K562 (cell line): ENCODE measurements around the gene DACT3. TPM values are rescaled to one million over a fixed set of nuclear protein-coding genes. Genes with fewer than 3 reads are reported as not detected.

Experiments
- ARID2 ChIP-seq: fragments of 450-650 bp; IDR thresholded peaks from 2 replicates; pipeline ENCODE4 v1.6.1; 2017; ENCODE audit warnings: antibody characterized with exemption, mild to moderate bottlenecking
- CHD2 ChIP-seq: IDR thresholded peaks from 2 replicates; pipeline ENCODE4 v1.6.1; 2011; ENCODE audit warnings: low read depth, low read length
- EHMT2 ChIP-seq: fragments of 450-650 bp; IDR thresholded peaks from 2 replicates; pipeline ENCODE4 v1.6.1; 2018; ENCODE audit warnings: antibody characterized with exemption
- FOSL1 ChIP-seq: fragments of 200-800 bp; sonication (Bioruptor generic); conservative IDR thresholded peaks from 2 replicates; pipeline ENCODE4 v1.6.1; 2016; ENCODE audit warnings: missing genetic modification characterization, missing compliant biosample characterization
- FOXJ3 ChIP-seq: sonication (generic); formaldehyde crosslinking; IDR thresholded peaks from 2 replicates; pipeline ENCODE4 v1.4.0; 2020; ENCODE audit warnings: mild to moderate bottlenecking, missing genetic modification reagents
- GABPA ChIP-seq: fragments of 200-800 bp; sonication (Bioruptor generic); conservative IDR thresholded peaks from 2 replicates; pipeline ENCODE4 v1.6.1; 2016; ENCODE audit warnings: low read depth, missing genetic modification characterization, missing compliant biosample characterization
- GATAD2A ChIP-seq: fragments of 450-650 bp; IDR thresholded peaks from 2 replicates; pipeline ENCODE4 v1.6.1; 2017
- MAFF ChIP-seq: IDR thresholded peaks from 2 replicates; pipeline ENCODE4 v1.6.1; 2012; ENCODE audit warnings: low read length, improper control_type of control experiment
- MECOM ChIP-seq: fragments of 250-450 bp; sonication (Bioruptor Pico); IDR thresholded peaks from 2 replicates; pipeline ENCODE4 v1.8.0; 2022; ENCODE audit warnings: inconsistent platforms
- MEIS2 ChIP-seq: fragments of 450-650 bp; IDR thresholded peaks from 2 replicates; pipeline ENCODE4 v1.6.1; 2014; ENCODE audit warnings: mild to moderate bottlenecking; ENCODE audit not compliant: partially characterized antibody
- PTBP1 ChIP-seq: fragments of 200-400 bp; formaldehyde crosslinking; IDR thresholded peaks from 2 replicates; pipeline ENCODE4 v1.6.1; 2017; ENCODE audit warnings: low read depth, low read length
- RBM15 ChIP-seq: fragments of 200-400 bp; formaldehyde crosslinking; IDR thresholded peaks from 2 replicates; pipeline ENCODE4 v1.6.1; 2018; ENCODE audit warnings: mild to moderate bottlenecking, low read length, moderate library complexity; ENCODE audit not compliant: insufficient read depth
- SAFB2 ChIP-seq: fragments of 200-400 bp; formaldehyde crosslinking; IDR thresholded peaks from 2 replicates; pipeline ENCODE4 v1.6.1; 2018; ENCODE audit warnings: borderline replicate concordance, low read length, low read depth, moderate library complexity; ENCODE audit not compliant: severe bottlenecking
- SMARCA4 ChIP-seq: fragments of 450-650 bp; IDR thresholded peaks from 2 replicates; pipeline ENCODE4 v1.6.1; 2016
- SREBF2 ChIP-seq: sonication (generic); formaldehyde crosslinking; IDR thresholded peaks from 2 replicates; pipeline ENCODE4 v1.4.0; 2020; ENCODE audit warnings: mild to moderate bottlenecking, missing genetic modification reagents
- TCFL5 ChIP-seq: fragments of 250-450 bp; sonication (Bioruptor Pico); conservative IDR thresholded peaks from 2 replicates; pipeline ENCODE4 v1.6.1; 2021; ENCODE audit warnings: mild to moderate bottlenecking, moderate library complexity, matching md5 sums
- TSC22D4 ChIP-seq: fragments of 450-650 bp; IDR thresholded peaks from 2 replicates; pipeline ENCODE4 v1.6.1; 2016; ENCODE audit warnings: missing genetic modification characterization, missing biosample characterization, control low read depth
- ZBTB8A ChIP-seq: fragments of 450-650 bp; IDR thresholded peaks from 2 replicates; pipeline ENCODE4 v1.6.1; 2018; ENCODE audit warnings: mild to moderate bottlenecking, moderate library complexity; ENCODE audit not compliant: partially characterized antibody
- ZNF143 ChIP-seq: sonication (generic); formaldehyde crosslinking; IDR thresholded peaks from 2 replicates; pipeline ENCODE4 v1.9.0; 2022; ENCODE audit warnings: mild to moderate bottlenecking, missing genetic modification reagents
- ZNF668 ChIP-seq: fragments of 250-450 bp; sonication (Bioruptor Pico); IDR thresholded peaks from 2 replicates; pipeline ENCODE4 v1.8.0; 2022; ENCODE audit warnings: mild to moderate bottlenecking, inconsistent platforms
- ZNF707 ChIP-seq: fragments of 250-450 bp; sonication (Bioruptor Pico); conservative IDR thresholded peaks from 2 replicates; pipeline ENCODE4 v1.8.0; 2022; ENCODE audit warnings: inconsistent platforms, mild to moderate bottlenecking, moderate library complexity
- ZNF76 ChIP-seq: fragments of 250-450 bp; sonication (Bioruptor Pico); IDR thresholded peaks from 2 replicates; pipeline ENCODE4 v1.4.0; 2020; ENCODE audit warnings: mild to moderate bottlenecking, moderate library complexity, borderline replicate concordance
- ZSCAN29 ChIP-seq: fragments of 450-650 bp; IDR thresholded peaks from 2 replicates; pipeline ENCODE4 v1.6.1; 2017
- polyA plus RNA-seq, 8 experiments: library from polyadenylated mRNA; depleted of rRNA in 4 of 8; stranded (reverse) in 5 of 8; unstranded in 3 of 8; fragments of >200 nt; fragmentation: Nextera tagmentation in 2 of 8; fragmentation: Illumina TruSeq in 1 of 8; extraction: Ambion mirVana in 2 of 8; extraction: Trizol in 1 of 8; gene quantifications; 2 replicates each; pipeline versions ENCODE4 v1.2.1 to v1.2.3, GENCODE V29; 2011 to 2014; ENCODE audit warnings: inconsistent platforms in 1 of 8, missing spikeins in 1 of 8
- total RNA-seq, 7 experiments: library from RNA; depleted of rRNA in 6 of 7; stranded (reverse); fragments of >200 nt in 6 of 7; fragmentation: Illumina TruSeq in 2 of 7; extraction: Trizol in 2 of 7; gene quantifications; 2 replicates each; pipeline versions ENCODE4 v1.2.1 to v1.2.3, GENCODE V29; 2011 to 2021; ENCODE audit warnings: low replicate concordance in 1 of 7
- TF ChIP-seq, protein P1 (sequence below): fragments of 250-450 bp; sonication (Bioruptor Pico); IDR thresholded peaks from 2 replicates; pipeline ENCODE4 v1.4.0; 2020; ENCODE audit warnings: mild to moderate bottlenecking, moderate library complexity
- TF ChIP-seq, protein P2 (sequence below): sonication (generic); formaldehyde crosslinking; IDR thresholded peaks from 2 replicates; pipeline ENCODE4 v1.8.1; 2022; ENCODE audit warnings: missing genetic modification reagents
- TF ChIP-seq, protein P3 (sequence below): sonication (generic); formaldehyde crosslinking; IDR thresholded peaks from 2 replicates; pipeline ENCODE4 v1.4.0; 2020; ENCODE audit warnings: mild to moderate bottlenecking, missing genetic modification reagents

DACT3 gene
- total and polyA plus RNA-seq, 9 of the 15 experiments (the other 6 are each of a cell fraction or from before 2014, with no cell fraction given), result 0.67 to 6.5 (median 3.5) TPM

GRCh38 chr19:46600384-46601317 lies 60.3 kb downstream of the DACT3 start (continued):
- peak; percentile 88; the same call in 1 of the 2 replicates for TF ChIP-seq ZNF76 (CRISPR knock-in tag)
- TF ChIP-seq ZNF143, result no peak
- TF ChIP-seq, protein P1, sequence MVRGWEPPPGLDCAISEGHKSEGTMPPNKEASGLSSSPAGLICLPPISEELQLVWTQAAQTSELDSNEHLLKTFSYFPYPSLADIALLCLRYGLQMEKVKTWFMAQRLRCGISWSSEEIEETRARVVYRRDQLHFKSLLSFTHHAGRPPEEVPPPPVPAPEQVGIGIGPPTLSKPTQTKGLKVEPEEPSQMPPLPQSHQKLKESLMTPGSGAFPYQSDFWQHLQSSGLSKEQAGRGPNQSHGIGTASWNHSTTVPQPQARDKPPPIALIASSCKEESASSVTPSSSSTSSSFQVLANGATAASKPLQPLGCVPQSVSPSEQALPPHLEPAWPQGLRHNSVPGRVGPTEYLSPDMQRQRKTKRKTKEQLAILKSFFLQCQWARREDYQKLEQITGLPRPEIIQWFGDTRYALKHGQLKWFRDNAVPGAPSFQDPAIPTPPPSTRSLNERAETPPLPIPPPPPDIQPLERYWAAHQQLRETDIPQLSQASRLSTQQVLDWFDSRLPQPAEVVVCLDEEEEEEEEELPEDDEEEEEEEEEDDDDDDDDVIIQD (CRISPR knock-in tag), result peak; percentile 94; the same call in 1 of the 2 replicates
- TF ChIP-seq ARID2, result no peak
- TF ChIP-seq, protein P2, sequence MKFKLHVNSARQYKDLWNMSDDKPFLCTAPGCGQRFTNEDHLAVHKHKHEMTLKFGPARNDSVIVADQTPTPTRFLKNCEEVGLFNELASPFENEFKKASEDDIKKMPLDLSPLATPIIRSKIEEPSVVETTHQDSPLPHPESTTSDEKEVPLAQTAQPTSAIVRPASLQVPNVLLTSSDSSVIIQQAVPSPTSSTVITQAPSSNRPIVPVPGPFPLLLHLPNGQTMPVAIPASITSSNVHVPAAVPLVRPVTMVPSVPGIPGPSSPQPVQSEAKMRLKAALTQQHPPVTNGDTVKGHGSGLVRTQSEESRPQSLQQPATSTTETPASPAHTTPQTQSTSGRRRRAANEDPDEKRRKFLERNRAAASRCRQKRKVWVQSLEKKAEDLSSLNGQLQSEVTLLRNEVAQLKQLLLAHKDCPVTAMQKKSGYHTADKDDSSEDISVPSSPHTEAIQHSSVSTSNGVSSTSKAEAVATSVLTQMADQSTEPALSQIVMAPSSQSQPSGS (CRISPR knock-in tag), result no peak
- peak; percentile 87 for TF ChIP-seq FOSL1
- TF ChIP-seq MEIS2, result no peak
- peak; percentile 71 for TF ChIP-seq GABPA (tag)
- TF ChIP-seq ZNF668 (CRISPR knock-in tag), result peak; percentile 67; the same call in 1 of the 2 replicates
- peak; percentile 10; the same call in 1 of the 2 replicates for TF ChIP-seq SMARCA4
- TF ChIP-seq ZNF707 (CRISPR knock-in tag), result peak; percentile 72; the same call in 1 of the 2 replicates
- no peak for TF ChIP-seq SREBF2 (CRISPR knock-in tag)
- no peak for TF ChIP-seq RBM15
- peak; percentile 68 for TF ChIP-seq MAFF
- peak; percentile 94 for TF ChIP-seq CHD2
- no peak for TF ChIP-seq SAFB2
- TF ChIP-seq GATAD2A, result peak; percentile 84; the same call in 1 of the 2 replicates
- no peak for TF ChIP-seq TSC22D4 (tag)
- no peak for TF ChIP-seq FOXJ3 (CRISPR knock-in tag)
- TF ChIP-seq TCFL5 (CRISPR knock-in tag), result no peak
- TF ChIP-seq, protein P3, sequence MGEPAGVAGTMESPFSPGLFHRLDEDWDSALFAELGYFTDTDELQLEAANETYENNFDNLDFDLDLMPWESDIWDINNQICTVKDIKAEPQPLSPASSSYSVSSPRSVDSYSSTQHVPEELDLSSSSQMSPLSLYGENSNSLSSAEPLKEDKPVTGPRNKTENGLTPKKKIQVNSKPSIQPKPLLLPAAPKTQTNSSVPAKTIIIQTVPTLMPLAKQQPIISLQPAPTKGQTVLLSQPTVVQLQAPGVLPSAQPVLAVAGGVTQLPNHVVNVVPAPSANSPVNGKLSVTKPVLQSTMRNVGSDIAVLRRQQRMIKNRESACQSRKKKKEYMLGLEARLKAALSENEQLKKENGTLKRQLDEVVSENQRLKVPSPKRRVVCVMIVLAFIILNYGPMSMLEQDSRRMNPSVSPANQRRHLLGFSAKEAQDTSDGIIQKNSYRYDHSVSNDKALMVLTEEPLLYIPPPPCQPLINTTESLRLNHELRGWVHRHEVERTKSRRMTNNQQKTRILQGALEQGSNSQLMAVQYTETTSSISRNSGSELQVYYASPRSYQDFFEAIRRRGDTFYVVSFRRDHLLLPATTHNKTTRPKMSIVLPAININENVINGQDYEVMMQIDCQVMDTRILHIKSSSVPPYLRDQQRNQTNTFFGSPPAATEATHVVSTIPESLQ (CRISPR knock-in tag), result no peak
- TF ChIP-seq MECOM (CRISPR knock-in tag), result peak; percentile 79
- no peak for TF ChIP-seq ZBTB8A
- no peak for TF ChIP-seq EHMT2
- TF ChIP-seq ZSCAN29, result no peak
- no peak for TF ChIP-seq PTBP1
